ENCODE measurements around the gene RTKN.
"Not testable (repeated sequence)": the region's sequence is repeated elsewhere in the genome, so short reads cannot be mapped to it uniquely, and the experiment has no call there.

RTKN gene

DNA sequence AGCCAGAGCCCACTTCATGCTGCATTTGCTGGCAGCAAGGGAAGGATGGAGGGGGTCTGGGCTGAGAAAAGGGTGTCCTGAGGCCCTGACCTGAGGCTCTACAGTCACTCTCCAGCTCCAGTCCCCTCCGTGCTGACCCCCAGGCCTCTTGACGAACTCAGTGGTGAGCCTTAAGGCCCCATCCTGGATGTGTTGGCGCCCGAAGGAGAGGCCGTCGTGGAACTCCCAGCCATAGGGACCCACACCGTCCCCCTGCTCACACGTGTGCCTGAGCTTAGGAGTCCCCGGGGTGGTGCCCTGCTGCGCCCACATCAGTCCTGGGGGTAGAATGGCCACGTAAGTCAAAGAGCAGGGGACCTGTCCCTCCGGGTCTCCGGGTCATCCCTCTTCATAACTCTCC, 22.7 kb upstream of the RTKN start:
- Histone ChIP-seq H3K4me2 (peak overlapping the region; percentile 92), H2AFZ (ENCODE audit: low read depth) (peak overlapping the region; percentile 95), H3K27ac (no peak overlapping the region), H4K20me1 (ENCODE audit: insufficient read depth) (no peaks in the 10 kb centered on the region), H3K27me3 (ENCODE audit: insufficient read depth, low read depth) (no peaks in the 10 kb centered on the region), H3K4me1 (ENCODE audit: low read depth, poor library complexity, severe bottlenecking) (peaks cover 15% of the 10 kb centered on the region), H3K36me3 (ENCODE audit: insufficient read depth) (no peaks in the 10 kb centered on the region), H3K9ac (peak overlapping the region; percentile 80), H3K79me2 (ENCODE audit: insufficient read depth, low read depth) (peaks cover 19% of the 10 kb centered on the region), H3K4me3 (IDR thresholded peaks at IDR 0.05; ENCODE audit: insufficient read depth, low read depth, low read length) (no peak overlapping the region)
- TF ChIP-seq, protein P1, sequence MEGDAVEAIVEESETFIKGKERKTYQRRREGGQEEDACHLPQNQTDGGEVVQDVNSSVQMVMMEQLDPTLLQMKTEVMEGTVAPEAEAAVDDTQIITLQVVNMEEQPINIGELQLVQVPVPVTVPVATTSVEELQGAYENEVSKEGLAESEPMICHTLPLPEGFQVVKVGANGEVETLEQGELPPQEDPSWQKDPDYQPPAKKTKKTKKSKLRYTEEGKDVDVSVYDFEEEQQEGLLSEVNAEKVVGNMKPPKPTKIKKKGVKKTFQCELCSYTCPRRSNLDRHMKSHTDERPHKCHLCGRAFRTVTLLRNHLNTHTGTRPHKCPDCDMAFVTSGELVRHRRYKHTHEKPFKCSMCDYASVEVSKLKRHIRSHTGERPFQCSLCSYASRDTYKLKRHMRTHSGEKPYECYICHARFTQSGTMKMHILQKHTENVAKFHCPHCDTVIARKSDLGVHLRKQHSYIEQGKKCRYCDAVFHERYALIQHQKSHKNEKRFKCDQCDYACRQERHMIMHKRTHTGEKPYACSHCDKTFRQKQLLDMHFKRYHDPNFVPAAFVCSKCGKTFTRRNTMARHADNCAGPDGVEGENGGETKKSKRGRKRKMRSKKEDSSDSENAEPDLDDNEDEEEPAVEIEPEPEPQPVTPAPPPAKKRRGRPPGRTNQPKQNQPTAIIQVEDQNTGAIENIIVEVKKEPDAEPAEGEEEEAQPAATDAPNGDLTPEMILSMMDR (conservative IDR thresholded peaks at IDR 0.05; ENCODE audit: low read depth, low read length): no peak

DNA sequence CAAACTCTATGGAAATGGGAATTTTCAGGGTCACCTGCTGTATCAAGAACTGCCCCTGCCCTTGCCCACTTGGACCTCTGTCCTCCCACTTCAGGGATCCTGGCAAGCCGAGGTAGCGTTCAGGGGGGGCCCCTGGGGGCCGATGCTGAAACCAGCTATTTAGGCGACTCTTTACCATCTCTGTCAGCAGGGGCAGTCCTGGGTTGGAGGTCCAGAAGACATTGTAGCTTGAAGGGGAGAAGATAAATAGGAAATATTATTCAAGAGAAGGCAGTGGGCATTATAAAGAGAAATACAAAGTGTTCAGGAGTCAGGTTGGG, 21.0 kb upstream of the RTKN start:
- Histone ChIP-seq H3K36me3 (ENCODE audit: insufficient read depth) (no peaks in the 10 kb centered on the region), H3K4me3 (IDR thresholded peaks at IDR 0.05; ENCODE audit: insufficient read depth, low read depth, low read length) (no peak overlapping the region), H4K20me1 (ENCODE audit: insufficient read depth) (no peaks in the 10 kb centered on the region), H3K4me1 (ENCODE audit: low read depth, poor library complexity, severe bottlenecking) (peaks cover 17% of the 10 kb centered on the region), H2AFZ (ENCODE audit: low read depth) (no peak overlapping the region), H3K9ac (no peak overlapping the region), H3K27ac (no peak overlapping the region), H3K79me2 (ENCODE audit: insufficient read depth, low read depth) (peaks cover 19% of the 10 kb centered on the region), H3K4me2 (no peak overlapping the region), H3K27me3 (ENCODE audit: insufficient read depth, low read depth) (no peaks in the 10 kb centered on the region)
- TF ChIP-seq, protein P1 (conservative IDR thresholded peaks at IDR 0.05; ENCODE audit: low read depth, low read length): no peak

DNA sequence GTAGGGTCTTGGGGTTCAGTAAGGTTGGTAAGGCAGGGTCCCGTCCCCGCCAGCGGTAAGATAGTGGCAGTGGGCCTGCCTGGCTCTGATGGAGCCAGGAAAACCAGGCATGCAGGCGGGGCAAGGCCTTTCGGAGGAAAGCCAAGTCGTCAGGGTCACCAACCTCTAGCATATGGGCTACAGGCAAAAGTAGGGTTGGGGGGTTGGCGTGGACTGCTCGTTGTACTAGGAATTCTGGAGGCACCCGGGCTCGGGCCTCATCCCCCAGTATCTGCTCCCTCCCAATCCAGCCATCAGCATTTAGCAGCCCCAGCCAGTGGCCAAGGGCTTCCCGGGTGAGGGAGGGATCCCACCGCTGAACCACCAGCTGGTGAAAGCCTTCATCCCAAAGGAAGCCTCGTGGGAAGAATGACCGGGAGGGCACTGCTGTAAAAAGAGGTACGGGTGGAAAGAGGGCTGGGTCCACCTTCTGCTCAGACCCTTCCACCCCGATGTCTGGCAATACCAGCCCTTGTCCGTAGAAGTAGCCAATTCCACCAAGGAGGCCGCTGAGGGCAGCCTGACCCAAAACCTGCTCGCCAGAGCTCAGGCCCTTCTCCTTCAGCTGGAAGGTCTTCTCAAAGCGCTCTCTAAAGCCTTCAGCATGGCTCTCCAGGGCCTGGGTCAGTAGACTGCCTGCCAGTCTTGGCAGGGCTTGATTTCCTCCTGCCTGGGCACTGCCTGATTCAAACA, 20.5 kb upstream of the RTKN start:
- no peaks in the 10 kb centered on the region for H3K36me3 ChIP-seq (ENCODE audit: insufficient read depth)
- H3K4me2 ChIP-seq: no peak overlapping the region
- peaks cover 17% of the 10 kb centered on the region for H3K4me1 ChIP-seq (ENCODE audit: low read depth, poor library complexity, severe bottlenecking)
- H3K27me3 ChIP-seq (ENCODE audit: insufficient read depth, low read depth): no peaks in the 10 kb centered on the region
- no peaks in the 10 kb centered on the region for H4K20me1 ChIP-seq (ENCODE audit: insufficient read depth)
- H3K27ac ChIP-seq: no peak overlapping the region
- H2AFZ ChIP-seq (ENCODE audit: low read depth): no peak overlapping the region
- no peak overlapping the region for H3K4me3 ChIP-seq (IDR thresholded peaks at IDR 0.05; ENCODE audit: insufficient read depth, low read depth, low read length)
- TF ChIP-seq, protein P1 (conservative IDR thresholded peaks at IDR 0.05; ENCODE audit: low read depth, low read length): no peak
- H3K79me2 ChIP-seq (ENCODE audit: insufficient read depth, low read depth): peaks cover 19% of the 10 kb centered on the region
- H3K9ac ChIP-seq: no peak overlapping the region

DNA sequence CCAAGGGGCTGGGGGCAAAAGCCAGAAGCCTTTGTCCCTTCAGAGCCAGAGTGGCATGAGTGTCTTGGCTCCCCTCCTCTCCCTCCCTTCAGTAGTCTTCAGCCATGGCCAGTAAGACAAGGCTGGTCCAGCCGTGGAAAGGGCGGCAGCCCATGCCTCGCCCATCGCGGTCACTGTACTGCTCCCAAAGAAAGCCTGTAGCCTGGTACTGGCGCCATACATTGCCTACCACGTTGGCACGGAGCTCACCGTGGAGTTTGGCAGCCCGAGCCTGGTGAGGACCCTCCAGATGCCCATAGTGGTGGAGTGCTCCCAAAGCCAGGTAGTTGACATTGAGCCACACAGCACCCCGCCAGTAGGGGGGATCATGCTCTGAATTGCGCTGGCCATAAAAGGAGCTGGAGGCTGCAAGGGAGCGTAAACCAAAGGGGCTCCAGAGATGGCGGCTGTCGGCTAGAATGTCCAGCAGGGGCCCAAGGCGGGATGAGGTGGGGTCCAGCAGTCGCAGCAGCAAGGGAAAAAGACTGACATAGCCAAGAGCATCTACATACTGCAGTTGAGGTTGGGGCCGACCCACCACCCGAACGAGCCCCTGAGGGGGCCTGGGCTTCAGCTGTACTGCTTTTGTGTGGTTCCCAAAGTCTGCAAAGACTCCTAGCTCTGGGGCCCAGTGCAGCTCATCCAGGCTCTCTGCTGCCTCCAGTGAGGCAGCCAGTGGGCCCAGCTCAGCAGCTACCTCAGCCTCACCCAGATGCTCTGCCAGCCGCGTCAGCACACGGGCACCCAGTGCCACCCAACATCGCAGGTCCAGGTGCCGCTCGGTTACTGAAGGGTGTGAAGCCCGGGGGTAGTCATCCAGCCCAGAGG, 19.7 kb upstream of the RTKN start:
- TF ChIP-seq, protein P1 (conservative IDR thresholded peaks at IDR 0.05; ENCODE audit: low read depth, low read length): peak; percentile 44; the same call in 1 of the 2 replicates
- Histone ChIP-seq H3K79me2 (ENCODE audit: insufficient read depth, low read depth) (peaks cover 19% of the 10 kb centered on the region), H3K27ac (no peak overlapping the region), H3K4me3 (IDR thresholded peaks at IDR 0.05; ENCODE audit: insufficient read depth, low read depth, low read length) (no peak overlapping the region), H3K36me3 (ENCODE audit: insufficient read depth) (no peaks in the 10 kb centered on the region), H3K27me3 (ENCODE audit: insufficient read depth, low read depth) (no peaks in the 10 kb centered on the region), H2AFZ (ENCODE audit: low read depth) (no peak overlapping the region), H3K4me1 (ENCODE audit: low read depth, poor library complexity, severe bottlenecking) (peaks cover 22% of the 10 kb centered on the region), H4K20me1 (ENCODE audit: insufficient read depth) (no peaks in the 10 kb centered on the region), H3K4me2 (no peak overlapping the region), H3K9ac (no peak overlapping the region)

DNA sequence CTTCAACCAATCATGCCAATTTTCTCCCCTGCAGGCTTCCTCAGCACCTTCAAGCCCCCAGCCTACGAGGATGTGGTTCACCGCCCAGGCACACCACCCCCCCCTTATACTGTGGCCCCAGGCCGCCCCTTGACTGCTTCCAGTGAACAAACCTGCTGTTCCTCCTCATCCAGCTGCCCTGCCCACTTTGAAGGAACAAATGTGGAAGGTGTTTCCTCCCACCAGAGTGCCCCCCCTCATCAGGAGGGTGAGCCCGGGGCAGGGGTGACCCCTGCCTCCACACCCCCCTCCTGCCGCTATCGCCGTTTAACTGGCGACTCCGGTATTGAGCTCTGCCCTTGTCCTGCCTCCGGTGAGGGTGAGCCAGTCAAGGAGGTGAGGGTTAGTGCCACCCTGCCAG, 18.4 kb upstream of the RTKN start:
- not testable (repeated sequence) for H3K27ac ChIP-seq; H3K27me3 ChIP-seq (ENCODE audit: insufficient read depth, low read depth); H3K36me3 ChIP-seq (ENCODE audit: insufficient read depth); H3K4me3 ChIP-seq (IDR thresholded peaks at IDR 0.05; ENCODE audit: insufficient read depth, low read depth, low read length); H3K4me2 ChIP-seq; H3K9ac ChIP-seq; H4K20me1 ChIP-seq (ENCODE audit: insufficient read depth); H2AFZ ChIP-seq (ENCODE audit: low read depth)
- H3K79me2 ChIP-seq (ENCODE audit: insufficient read depth, low read depth): peaks cover 31% of the 10 kb centered on the region
- peaks cover 26% of the 10 kb centered on the region for H3K4me1 ChIP-seq (ENCODE audit: low read depth, poor library complexity, severe bottlenecking)

DNA sequence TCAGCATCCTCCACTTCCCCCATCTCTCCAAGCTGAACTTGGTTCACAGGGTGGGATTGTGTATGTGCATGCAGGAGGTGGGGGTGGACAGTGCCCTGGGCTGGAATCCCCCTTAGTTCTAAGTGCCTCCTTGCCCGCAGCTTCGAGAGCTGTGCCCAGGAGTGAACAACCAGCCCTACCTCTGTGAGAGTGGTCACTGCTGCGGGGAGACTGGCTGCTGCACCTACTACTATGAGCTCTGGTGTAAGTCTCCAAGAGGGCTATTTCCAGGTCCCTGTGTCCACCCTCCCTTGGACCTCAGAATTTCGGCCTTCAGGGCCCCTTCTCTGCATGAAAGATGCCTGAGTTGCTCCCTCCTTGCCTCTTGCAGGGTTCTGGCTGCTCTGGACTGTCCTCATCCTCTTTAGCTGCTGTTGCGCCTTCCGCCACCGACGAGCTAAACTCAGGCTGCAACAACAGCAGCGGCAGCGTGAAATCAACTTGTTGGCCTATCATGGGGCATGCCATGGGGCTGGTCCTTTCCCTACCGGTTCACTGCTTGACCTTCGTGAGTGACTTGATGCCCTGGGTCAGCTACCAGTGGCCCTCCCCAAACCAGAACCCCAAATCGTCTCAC, 17.9 kb upstream of the RTKN start:
- H3K4me3 ChIP-seq (IDR thresholded peaks at IDR 0.05; ENCODE audit: insufficient read depth, low read depth, low read length); H3K9ac ChIP-seq: not testable (repeated sequence)
- peak overlapping the region; percentile 85; the same call in 1 of the 2 replicates for H3K4me2 ChIP-seq

More for the DNA sequence above, 17.9 kb upstream of the RTKN start:
- H3K27ac ChIP-seq; H3K27me3 ChIP-seq (ENCODE audit: insufficient read depth, low read depth); H2AFZ ChIP-seq (ENCODE audit: low read depth); H4K20me1 ChIP-seq (ENCODE audit: insufficient read depth); H3K36me3 ChIP-seq (ENCODE audit: insufficient read depth): not testable (repeated sequence)
- Histone ChIP-seq H3K79me2 (ENCODE audit: insufficient read depth, low read depth) (peaks cover 29% of the 10 kb centered on the region), H3K4me1 (ENCODE audit: low read depth, poor library complexity, severe bottlenecking) (peaks cover 26% of the 10 kb centered on the region)

Measured in KMS-11 (cell line).